ENCODE measurements around the gene ASMTL.
"Not testable (repeated sequence)": the region's sequence is repeated elsewhere in the genome, so short reads cannot be mapped to it uniquely, and the experiment has no call there.

The ASMTL gene

DNA sequence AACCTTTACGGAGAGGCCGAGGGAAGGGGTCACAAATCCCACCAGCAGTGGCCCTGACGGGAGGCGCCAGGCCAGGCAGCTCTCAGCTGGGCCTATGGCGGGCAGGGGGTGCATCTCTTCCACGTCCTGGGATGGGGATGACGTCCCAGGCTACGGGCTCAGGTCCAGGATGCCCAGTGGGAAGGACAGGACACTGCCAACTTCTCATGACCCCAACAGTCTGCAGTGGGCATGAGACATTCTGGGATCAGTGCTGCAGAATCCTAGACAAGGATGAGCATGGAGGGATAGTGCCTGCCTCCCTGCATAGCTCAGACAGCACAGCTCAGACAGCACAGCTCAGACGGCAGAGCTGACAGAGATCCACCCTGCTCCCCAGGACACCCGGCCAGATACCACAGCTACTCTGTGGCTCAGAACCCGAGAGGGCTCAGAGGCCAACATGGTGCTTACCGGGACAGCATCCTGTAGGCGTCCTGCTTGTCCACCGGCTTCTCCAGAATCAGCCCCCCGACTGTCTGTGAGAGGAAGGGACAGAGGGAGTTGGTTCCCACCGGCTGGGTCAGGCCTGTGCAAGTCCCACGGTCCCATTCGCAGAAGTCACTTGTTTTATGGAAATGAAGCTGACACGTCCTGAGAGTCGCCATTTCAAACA is 17.3 kb downstream of the ASMTL start:
- no peaks in the 10 kb centered on the region for H3K9me3 ChIP-seq
- TF ChIP-seq, protein P1, sequence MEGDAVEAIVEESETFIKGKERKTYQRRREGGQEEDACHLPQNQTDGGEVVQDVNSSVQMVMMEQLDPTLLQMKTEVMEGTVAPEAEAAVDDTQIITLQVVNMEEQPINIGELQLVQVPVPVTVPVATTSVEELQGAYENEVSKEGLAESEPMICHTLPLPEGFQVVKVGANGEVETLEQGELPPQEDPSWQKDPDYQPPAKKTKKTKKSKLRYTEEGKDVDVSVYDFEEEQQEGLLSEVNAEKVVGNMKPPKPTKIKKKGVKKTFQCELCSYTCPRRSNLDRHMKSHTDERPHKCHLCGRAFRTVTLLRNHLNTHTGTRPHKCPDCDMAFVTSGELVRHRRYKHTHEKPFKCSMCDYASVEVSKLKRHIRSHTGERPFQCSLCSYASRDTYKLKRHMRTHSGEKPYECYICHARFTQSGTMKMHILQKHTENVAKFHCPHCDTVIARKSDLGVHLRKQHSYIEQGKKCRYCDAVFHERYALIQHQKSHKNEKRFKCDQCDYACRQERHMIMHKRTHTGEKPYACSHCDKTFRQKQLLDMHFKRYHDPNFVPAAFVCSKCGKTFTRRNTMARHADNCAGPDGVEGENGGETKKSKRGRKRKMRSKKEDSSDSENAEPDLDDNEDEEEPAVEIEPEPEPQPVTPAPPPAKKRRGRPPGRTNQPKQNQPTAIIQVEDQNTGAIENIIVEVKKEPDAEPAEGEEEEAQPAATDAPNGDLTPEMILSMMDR (IDR thresholded peaks at IDR 0.05), result no peak
- H3K27ac ChIP-seq, result no peak overlapping the region
- no peaks in the 10 kb centered on the region for H3K4me1 ChIP-seq
- intact Hi-C loops (cut with DNase I; ENCODE audit: low total_unique reads), result no loop called here
- no peak overlapping the region for H3K4me3 ChIP-seq
- H3K36me3 ChIP-seq, result peaks cover 40 to 76% (median 75%) of the 10 kb centered on the region in 3 donors
- peak; percentile 7 to 64 for DNase-seq
- H3K27me3 ChIP-seq, result no peaks in the 10 kb centered on the region

- Histone ChIP-seq H3K4me1 (no peaks in the 10 kb centered on the region), H3K36me3 (peaks cover 38 to 71% (median 70%) of the 10 kb centered on the region in 3 donors), H3K27ac (no peak overlapping the region), H3K9me3 (no peaks in the 10 kb centered on the region), H3K27me3 (no peaks in the 10 kb centered on the region), H3K4me3 (no peak overlapping the region)
- DNase-seq, result peak; percentile 7 to 42
- intact Hi-C loops (cut with DNase I; ENCODE audit: low total_unique reads), result no loop called here
- TF ChIP-seq, protein P1 (IDR thresholded peaks at IDR 0.05), result no peak
Observed at GRCh38 chrX:1434871-1435240, 17.9 kb downstream of the ASMTL start.

DNA sequence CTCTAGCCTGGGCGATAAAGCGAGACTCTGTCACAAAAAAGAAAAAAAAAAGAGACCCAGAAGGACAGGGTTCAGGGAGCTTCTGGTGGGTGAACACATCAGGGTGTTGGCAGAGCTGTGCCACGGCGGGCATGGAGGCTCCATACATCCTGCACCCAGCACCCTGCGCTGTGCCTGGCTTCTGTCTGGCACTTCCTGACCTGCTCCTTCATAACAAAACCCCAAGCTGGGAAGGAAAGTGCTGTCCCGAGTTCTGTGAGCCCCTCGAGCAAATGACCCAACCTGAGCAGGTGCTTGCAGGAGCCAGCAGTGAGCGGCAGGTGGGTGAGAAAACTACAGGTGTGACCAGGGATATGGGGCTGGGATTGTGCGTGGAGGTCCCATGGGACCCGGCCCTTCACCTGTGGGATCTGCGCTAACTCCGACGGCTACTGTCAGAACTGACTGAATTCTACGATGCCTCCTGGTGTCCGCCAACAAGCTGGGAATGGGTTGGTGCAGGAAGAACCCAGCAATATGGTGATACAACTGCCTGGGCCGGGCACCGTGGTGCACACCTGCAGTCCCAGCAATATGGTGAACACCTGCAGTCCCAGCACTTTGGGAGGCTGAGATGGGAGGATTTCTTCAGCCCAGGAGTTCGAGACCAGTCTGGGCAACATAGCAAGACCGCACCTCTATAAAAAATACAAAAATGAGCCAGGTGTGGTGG is 18.9 kb downstream of the ASMTL start:
- H3K27ac ChIP-seq, result no peak overlapping the region
- no peaks in the 10 kb centered on the region for H3K9me3 ChIP-seq
- TF ChIP-seq, protein P1 (IDR thresholded peaks at IDR 0.05), result no peak
- peak in 1 of 2 donors; percentile 8 for DNase-seq
- no peak overlapping the region for H3K4me3 ChIP-seq
- peaks cover 37 to 65% (median 61%) of the 10 kb centered on the region in 3 donors for H3K36me3 ChIP-seq
- intact Hi-C loops (cut with DNase I; ENCODE audit: low total_unique reads), result no loop called here
- no peaks in the 10 kb centered on the region for H3K4me1 ChIP-seq
- H3K27me3 ChIP-seq, result no peaks in the 10 kb centered on the region

- Histone ChIP-seq H3K36me3 (peaks cover 34 to 59% (median 52%) of the 10 kb centered on the region in 3 donors), H3K27ac (no peak overlapping the region), H3K4me1 (no peaks in the 10 kb centered on the region), H3K9me3 (no peaks in the 10 kb centered on the region), H3K27me3 (no peaks in the 10 kb centered on the region), H3K4me3 (no peak overlapping the region)
- TF ChIP-seq, protein P1 (IDR thresholded peaks at IDR 0.05), result no peak
- intact Hi-C loops (cut with DNase I; ENCODE audit: low total_unique reads), result no loop called here
- no peak for DNase-seq
Observed at GRCh38 chrX:1430451-1430850, 22.3 kb downstream of the ASMTL start.

DNA sequence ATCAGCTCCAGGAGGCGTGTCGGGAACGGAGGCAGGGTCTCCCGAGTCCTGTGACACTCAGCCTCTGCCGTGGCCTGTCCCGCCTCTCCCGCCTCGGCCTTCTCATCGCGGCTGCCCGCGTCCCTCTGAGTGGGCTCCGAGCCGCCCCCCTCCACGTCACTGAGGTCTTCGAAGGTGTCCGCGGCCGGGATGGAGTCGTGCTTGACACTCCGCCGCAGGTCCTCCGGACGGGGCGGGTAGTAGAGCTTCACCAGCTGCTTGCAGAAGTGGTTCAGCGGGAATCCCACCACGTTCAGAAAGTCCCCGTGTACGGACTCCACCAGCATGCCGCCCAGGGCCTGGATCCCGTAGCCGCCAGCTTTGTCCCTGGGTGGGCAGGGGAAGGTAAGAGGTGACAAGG is 25.0 kb downstream of the ASMTL start:
- H3K4me1 ChIP-seq, result no peaks in the 10 kb centered on the region
- no peaks in the 10 kb centered on the region for H3K27me3 ChIP-seq
- TF ChIP-seq, protein P1 (IDR thresholded peaks at IDR 0.05), result no peak
- peaks cover 36 to 59% (median 54%) of the 10 kb centered on the region in 3 donors for H3K36me3 ChIP-seq
- H3K4me3 ChIP-seq, result no peak overlapping the region
- peaks cover 0 to 4% (median 2%) of the 10 kb centered on the region in 3 donors for H3K9me3 ChIP-seq
- H3K27ac ChIP-seq, result no peak overlapping the region
- DNase-seq, result peak in 1 of 2 donors; percentile 62
- intact Hi-C loops (cut with DNase I; ENCODE audit: low total_unique reads), result no loop called here

- H3K27me3 ChIP-seq; H3K4me1 ChIP-seq; intact Hi-C loops (cut with DNase I; ENCODE audit: low total_unique reads); H3K27ac ChIP-seq; H3K4me3 ChIP-seq: not testable (repeated sequence)
- H3K36me3 ChIP-seq, result peaks cover 45 to 64% (median 62%) of the 10 kb centered on the region in 3 donors
- H3K9me3 ChIP-seq, result peaks cover 0 to 16% (median 13%) of the 10 kb centered on the region in 3 donors
- DNase-seq, result peak in 1 of 2 donors; percentile 49
Observed at GRCh38 chrX:1426321-1426720, 26.4 kb downstream of the ASMTL start.

Measured in tibial artery (tissue), 4 donors.